Neuronal stem cell (in vitro differentiated cells): ENCODE data around the gene ASIC1.

Experiments used
- DNase-seq: peaks from one replicate; pipeline ENCODE4 v3.0.0-alpha.2; 2013; ENCODE audit warnings: low spot score
- H2AFZ ChIP-seq: one replicate; pipeline ENCODE4 v1.6.1; 2013; ENCODE audit warnings: mild to moderate bottlenecking, low read length, inconsistent platforms
- H2AK5ac ChIP-seq: 2 replicates; pipeline ENCODE4 v1.6.1; 2013; ENCODE audit warnings: low read depth, mild to moderate bottlenecking, inconsistent platforms, low read length, moderate library complexity, mixed read lengths
- H2BK120ac ChIP-seq: 2 replicates; pipeline ENCODE4 v1.6.1; 2013; ENCODE audit warnings: low read depth, mild to moderate bottlenecking, inconsistent platforms, low read length, moderate library complexity, mixed read lengths
- H2BK12ac ChIP-seq: one replicate; pipeline ENCODE4 v1.6.1; 2013; ENCODE audit warnings: low read length, inconsistent platforms
- H2BK15ac ChIP-seq: 2 replicates; pipeline ENCODE4 v1.6.1; 2013; ENCODE audit warnings: mild to moderate bottlenecking, low read length, inconsistent platforms, mixed read lengths
- H2BK5ac ChIP-seq: one replicate; pipeline ENCODE4 v1.6.1; 2013; ENCODE audit warnings: inconsistent platforms, mild to moderate bottlenecking, low read length, moderate library complexity
- H3K14ac ChIP-seq: one replicate; pipeline ENCODE4 v1.6.1; 2013; ENCODE audit warnings: low read length, inconsistent platforms
- H3K18ac ChIP-seq: 2 replicates; pipeline ENCODE4 v1.6.1; 2013; ENCODE audit warnings: low read length, inconsistent platforms
- H3K23ac ChIP-seq: 2 replicates; pipeline ENCODE4 v1.6.1; 2013; ENCODE audit warnings: low read depth, mild to moderate bottlenecking, mixed read lengths, low read length, inconsistent platforms; ENCODE audit not compliant: poor library complexity
- H3K27ac ChIP-seq: replicated peaks from 3 replicates; pipeline ENCODE4 v1.5.1; 2013; ENCODE audit warnings: low read length, inconsistent platforms
- H3K27me3 ChIP-seq, 3 experiments: 2 replicates each; pipeline ENCODE4 v1.6.1; 2013; ENCODE audit warnings: low read length in 3 of 3, mild to moderate bottlenecking in 2 of 3, inconsistent platforms in 1 of 3, low read depth in 1 of 3, mixed read lengths in 1 of 3, moderate library complexity in 1 of 3; ENCODE audit not compliant: control insufficient read depth in 3 of 3, insufficient read depth in 3 of 3
- H3K36me3 ChIP-seq, 2 donors: replicated peaks in 1 of 2; 2 replicates each; pipeline ENCODE4 v1.6.1; 2013; ENCODE audit warnings: low read length in 2 of 2; ENCODE audit not compliant: control insufficient read depth in 2 of 2, insufficient read depth in 2 of 2
- H3K4ac ChIP-seq: 2 replicates; pipeline ENCODE4 v1.6.1; 2013; ENCODE audit warnings: inconsistent platforms, mild to moderate bottlenecking, low read length, moderate library complexity
- H3K4me1 ChIP-seq, 2 donors: 1 replicate in 1 of 2; 2 replicates in 1 of 2; pipeline ENCODE4 v1.6.1; 2013; ENCODE audit warnings: low read length in 2 of 2, low read depth in 1 of 2; ENCODE audit not compliant: control insufficient read depth in 2 of 2, insufficient read depth in 1 of 2
- H3K4me2 ChIP-seq: one replicate; pipeline ENCODE4 v1.6.1; 2013; ENCODE audit warnings: mild to moderate bottlenecking, low read length, inconsistent platforms; ENCODE audit not compliant: insufficient read depth, poor library complexity, severe bottlenecking
- H3K4me3 ChIP-seq, 2 donors: 2 replicates each; pipeline ENCODE4 v1.5.1; 2013; ENCODE audit warnings: low read length in 2 of 2, mild to moderate bottlenecking in 2 of 2, inconsistent platforms in 1 of 2, moderate library complexity in 1 of 2
- H3K79me1 ChIP-seq: one replicate; pipeline ENCODE4 v1.6.1; 2013; ENCODE audit warnings: low read depth, mild to moderate bottlenecking, inconsistent platforms, low read length, moderate library complexity
- H3K9ac ChIP-seq: one replicate; pipeline ENCODE4 v1.6.1; 2013; ENCODE audit warnings: mild to moderate bottlenecking, low read depth, low read length, inconsistent platforms; ENCODE audit not compliant: poor library complexity
- H3K9me3 ChIP-seq, 2 donors: replicated peaks in 1 of 2; 2 replicates each; pipeline versions ENCODE3 to v1.6.1; 2013; ENCODE audit warnings: low read length in 2 of 2, mild to moderate bottlenecking in 2 of 2, inconsistent platforms in 1 of 2, low read depth in 1 of 2, mixed read lengths in 1 of 2, moderate library complexity in 1 of 2; ENCODE audit not compliant: control insufficient read depth in 2 of 2, insufficient read depth in 1 of 2
- H4K8ac ChIP-seq: one replicate; pipeline ENCODE4 v1.6.1; 2013; ENCODE audit warnings: low read depth, mild to moderate bottlenecking, inconsistent platforms, low read length, moderate library complexity
- H4K91ac ChIP-seq: one replicate; pipeline ENCODE4 v1.6.1; 2013; ENCODE audit warnings: low read length, low read depth, mild to moderate bottlenecking, inconsistent platforms; ENCODE audit not compliant: poor library complexity
- WGBS, 2 donors: extraction: QIAGEN DNeasy Blood & Tissue Kit; methylation state at CpG; one replicate each; pipeline ENCODE4 v1.1.7; 2013; ENCODE audit warnings: missing lambda C conversion rate in 2 of 2, mixed read lengths in 1 of 2; ENCODE audit not compliant: insufficient read length in 2 of 2, insufficient replicate concordance in 1 of 2; ENCODE audit errors: extremely low coverage in 2 of 2; 5-methylcytosine and 5-hydroxymethylcytosine counted together

Gene ASIC1

GRCh38 chr12:50066402-50066801 lies 9.0 kb downstream of the ASIC1 start:
- Histone ChIP-seq H3K9me3 (no peaks in the 10 kb centered on the region), H3K27me3 (no peaks in the 10 kb centered on the region), H3K18ac (no peak overlapping the region), H3K36me3 (peaks cover 0 to 1% of the 10 kb centered on the region in 2 donors), H3K27ac (no peak overlapping the region), H3K9ac (no peak overlapping the region), H2BK15ac (no peak overlapping the region), H2AFZ (no peak overlapping the region), H3K14ac (no peak overlapping the region), H3K4ac (no peak overlapping the region), H2BK5ac (no peak overlapping the region), H2BK120ac (no peak overlapping the region), H4K8ac (no peak overlapping the region), H2BK12ac (no peak overlapping the region), H4K91ac (no peak overlapping the region), H2AK5ac (no peak overlapping the region), H3K23ac (no peak overlapping the region), H3K79me1 (no peaks in the 10 kb centered on the region), H3K4me3 (no peak overlapping the region), H3K4me1 (peaks cover 8 to 18% of the 10 kb centered on the region in 2 donors), H3K4me2 (no peak overlapping the region)
- no peak for DNase-seq
- WGBS, 2 donors, result no CpG with 5 or more reads among the region's 5 CpGs

- Histone ChIP-seq H3K4me2 (no peak overlapping the region), H3K4me1 (peaks cover 8 to 34% of the 10 kb centered on the region in 2 donors), H4K91ac (no peak overlapping the region), H3K14ac (no peak overlapping the region), H2BK120ac (no peak overlapping the region), H2AFZ (no peak overlapping the region), H3K4me3 (no peak overlapping the region), H3K18ac (no peak overlapping the region), H3K4ac (no peak overlapping the region), H3K27ac (no peak overlapping the region), H2BK15ac (no peak overlapping the region), H3K27me3 (no peaks in the 10 kb centered on the region), H4K8ac (no peak overlapping the region), H3K9me3 (no peaks in the 10 kb centered on the region), H2BK12ac (no peak overlapping the region), H2AK5ac (no peak overlapping the region), H3K9ac (no peak overlapping the region), H3K79me1 (no peaks in the 10 kb centered on the region), H2BK5ac (peak overlapping the region; percentile 32), H3K23ac (no peak overlapping the region), H3K36me3 (no peaks in the 10 kb centered on the region)
- DNase-seq, result no peak
- WGBS, 2 donors, result no CpG with 5 or more reads among the region's 5 CpGs
Observed at GRCh38 chr12:50069069-50069468, 11.7 kb downstream of the ASIC1 start.

- Histone ChIP-seq H3K18ac (no peak overlapping the region), H2AK5ac (no peak overlapping the region), H2BK5ac (no peak overlapping the region), H3K23ac (no peak overlapping the region), H2BK120ac (no peak overlapping the region), H2AFZ (no peak overlapping the region), H3K4me1 (peaks cover 8 to 34% of the 10 kb centered on the region in 2 donors), H3K4me2 (no peak overlapping the region), H3K9me3 (no peaks in the 10 kb centered on the region), H3K9ac (no peak overlapping the region), H3K36me3 (no peaks in the 10 kb centered on the region), H3K4ac (no peak overlapping the region), H3K4me3 (no peak overlapping the region), H3K79me1 (no peaks in the 10 kb centered on the region), H3K14ac (no peak overlapping the region), H2BK15ac (no peak overlapping the region), H4K91ac (no peak overlapping the region), H3K27me3 (no peaks in the 10 kb centered on the region), H4K8ac (no peak overlapping the region), H3K27ac (no peak overlapping the region), H2BK12ac (no peak overlapping the region)
- no CpG with 5 or more reads among the region's 3 CpGs for WGBS, 2 donors
- no peak for DNase-seq
Observed at GRCh38 chr12:50069539-50069938, 12.1 kb downstream of the ASIC1 start.

- 100% methylated on average over 2 of the region's 9 CpGs; no CpG with 5 or more reads in 1 of the 2 donors for WGBS, 2 donors
- H3K4me1 ChIP-seq, result peaks cover 10 to 38% of the 10 kb centered on the region in 2 donors
- H3K23ac ChIP-seq, result no peak overlapping the region
- no peak overlapping the region for H2BK15ac ChIP-seq
- H3K79me1 ChIP-seq, result no peaks in the 10 kb centered on the region
- H3K18ac ChIP-seq, result peak overlapping the region; percentile 50
- H3K4ac ChIP-seq, result no peak overlapping the region
- H2AFZ ChIP-seq, result peak overlapping the region; percentile 39
- H3K36me3 ChIP-seq, result no peaks in the 10 kb centered on the region
- no peak overlapping the region for H3K4me3 ChIP-seq
- no peak overlapping the region for H3K9ac ChIP-seq
- H2BK5ac ChIP-seq, result no peak overlapping the region
- H4K91ac ChIP-seq, result no peak overlapping the region
- no peak overlapping the region for H3K27ac ChIP-seq
- no peak overlapping the region for H3K14ac ChIP-seq
- no peak overlapping the region for H4K8ac ChIP-seq
- H2AK5ac ChIP-seq, result no peak overlapping the region
- H3K27me3 ChIP-seq, result no peaks in the 10 kb centered on the region
- H2BK12ac ChIP-seq, result no peak overlapping the region
- no peak overlapping the region for H2BK120ac ChIP-seq
- DNase-seq, result peak; percentile 80
- no peak overlapping the region for H3K4me2 ChIP-seq
- H3K9me3 ChIP-seq, result no peaks in the 10 kb centered on the region
Observed at GRCh38 chr12:50070314-50071060, 13.1 kb downstream of the ASIC1 start.
